WI38 (cell line): ENCODE measurements around the gene TSPAN2.

ENCODE experiments used
- H3K4me3 ChIP-seq: 2 replicates; pipeline ENCODE4 v1.5.1; 2011; ENCODE audit warnings: low read depth, mild to moderate bottlenecking, control low read depth, low read length
- CTCF ChIP-seq: IDR thresholded peaks from 2 replicates; pipeline ENCODE4 v1.5.1; 2012; ENCODE audit warnings: low read depth, mild to moderate bottlenecking, control low read depth, low read length

TSPAN2 gene

DNA sequence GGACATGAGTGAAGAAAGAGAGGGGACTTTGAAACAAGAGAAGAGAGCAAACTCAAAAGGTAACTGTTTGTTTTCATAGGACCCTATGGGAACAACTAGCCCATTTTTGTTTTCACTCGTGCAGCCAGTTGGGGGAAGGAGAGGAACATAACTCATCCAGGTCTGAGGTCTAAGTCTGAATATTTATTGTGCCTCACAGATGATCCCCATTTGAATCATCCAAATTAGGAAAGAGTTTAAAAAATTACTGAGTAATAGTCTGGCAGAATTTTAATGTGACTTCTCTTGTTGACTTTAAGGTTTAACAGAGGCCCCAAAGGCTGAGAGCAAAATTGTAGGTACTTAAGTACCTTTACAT lies 10.4 kb upstream of the TSPAN2 start:
- no peak for TF ChIP-seq CTCF
- no peak overlapping the region for H3K4me3 ChIP-seq

- no peak overlapping the region for H3K4me3 ChIP-seq
- no peak for TF ChIP-seq CTCF
Measured at GRCh38 chr1:115098979-115099692, 9.8 kb upstream of the TSPAN2 start.

DNA sequence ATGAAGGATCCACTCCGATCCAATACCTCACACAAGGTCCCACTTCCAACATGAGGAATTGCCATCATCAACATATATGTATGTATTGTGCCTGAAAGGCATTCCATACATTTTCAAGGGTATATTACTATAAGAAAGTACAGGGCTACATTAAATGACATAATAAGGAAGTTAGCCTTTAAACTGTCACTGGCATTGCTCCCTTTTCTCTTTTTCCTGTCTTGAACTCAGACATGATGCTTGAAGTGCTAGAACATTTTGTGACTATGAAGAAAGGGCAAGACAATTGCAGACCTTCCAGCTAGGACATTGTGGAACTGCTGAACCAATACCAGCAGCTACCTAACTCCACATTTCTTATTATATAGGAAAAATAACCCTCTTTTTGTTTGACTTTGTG lies 2.9 kb upstream of the TSPAN2 start:
- no peak for TF ChIP-seq CTCF
- H3K4me3 ChIP-seq: no peak overlapping the region

GRCh38 chr1:115091572-115091971 lies 2.3 kb upstream of the TSPAN2 start:
- TF ChIP-seq CTCF: no peak
- no peak overlapping the region for H3K4me3 ChIP-seq

GRCh38 chr1:115090956-115091355 lies 1.7 kb upstream of the TSPAN2 start:
- TF ChIP-seq CTCF: no peak
- H3K4me3 ChIP-seq: no peak overlapping the region

GRCh38 chr1:115090540-115090939 lies 1.2 kb upstream of the TSPAN2 start:
- TF ChIP-seq CTCF: no peak
- no peak overlapping the region for H3K4me3 ChIP-seq

DNA sequence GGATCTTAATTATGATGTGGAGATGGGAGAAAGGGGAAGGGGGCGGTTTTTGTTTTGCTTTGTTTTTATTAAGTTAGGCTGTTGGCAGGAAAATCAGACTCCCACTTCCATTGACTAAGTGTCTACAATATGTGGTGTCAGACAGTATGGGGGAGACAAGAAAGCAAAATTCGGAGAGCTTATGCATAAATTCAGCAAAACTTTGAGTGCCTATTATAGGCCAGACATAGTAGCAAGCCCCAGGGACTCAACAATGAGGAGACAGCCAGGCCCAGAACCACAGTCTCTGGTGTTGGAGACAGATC lies 835 bp upstream of the TSPAN2 start:
- no peak overlapping the region; the same call in 1 of the 2 replicates for H3K4me3 ChIP-seq
- TF ChIP-seq CTCF: no peak
